GM12874 (cell line): ENCODE results near the gene HOXD12.

Source experiments
- TF ChIP-seq, protein P1 (sequence below): IDR thresholded peaks from 2 replicates; pipeline ENCODE4 v1.5.1; 2011; ENCODE audit warnings: low read depth, mild to moderate bottlenecking, control low read depth, low read length, moderate library complexity; ENCODE audit not compliant: insufficient read depth

HOXD12 gene

GRCh38 chr2:176133389-176133788 is 33.8 kb downstream of the HOXD12 start:
- TF ChIP-seq, protein P1, sequence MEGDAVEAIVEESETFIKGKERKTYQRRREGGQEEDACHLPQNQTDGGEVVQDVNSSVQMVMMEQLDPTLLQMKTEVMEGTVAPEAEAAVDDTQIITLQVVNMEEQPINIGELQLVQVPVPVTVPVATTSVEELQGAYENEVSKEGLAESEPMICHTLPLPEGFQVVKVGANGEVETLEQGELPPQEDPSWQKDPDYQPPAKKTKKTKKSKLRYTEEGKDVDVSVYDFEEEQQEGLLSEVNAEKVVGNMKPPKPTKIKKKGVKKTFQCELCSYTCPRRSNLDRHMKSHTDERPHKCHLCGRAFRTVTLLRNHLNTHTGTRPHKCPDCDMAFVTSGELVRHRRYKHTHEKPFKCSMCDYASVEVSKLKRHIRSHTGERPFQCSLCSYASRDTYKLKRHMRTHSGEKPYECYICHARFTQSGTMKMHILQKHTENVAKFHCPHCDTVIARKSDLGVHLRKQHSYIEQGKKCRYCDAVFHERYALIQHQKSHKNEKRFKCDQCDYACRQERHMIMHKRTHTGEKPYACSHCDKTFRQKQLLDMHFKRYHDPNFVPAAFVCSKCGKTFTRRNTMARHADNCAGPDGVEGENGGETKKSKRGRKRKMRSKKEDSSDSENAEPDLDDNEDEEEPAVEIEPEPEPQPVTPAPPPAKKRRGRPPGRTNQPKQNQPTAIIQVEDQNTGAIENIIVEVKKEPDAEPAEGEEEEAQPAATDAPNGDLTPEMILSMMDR, result no peak

- TF ChIP-seq, protein P1, result no peak
Observed at GRCh38 chr2:176134035-176134434, 34.4 kb downstream of the HOXD12 start.

DNA sequence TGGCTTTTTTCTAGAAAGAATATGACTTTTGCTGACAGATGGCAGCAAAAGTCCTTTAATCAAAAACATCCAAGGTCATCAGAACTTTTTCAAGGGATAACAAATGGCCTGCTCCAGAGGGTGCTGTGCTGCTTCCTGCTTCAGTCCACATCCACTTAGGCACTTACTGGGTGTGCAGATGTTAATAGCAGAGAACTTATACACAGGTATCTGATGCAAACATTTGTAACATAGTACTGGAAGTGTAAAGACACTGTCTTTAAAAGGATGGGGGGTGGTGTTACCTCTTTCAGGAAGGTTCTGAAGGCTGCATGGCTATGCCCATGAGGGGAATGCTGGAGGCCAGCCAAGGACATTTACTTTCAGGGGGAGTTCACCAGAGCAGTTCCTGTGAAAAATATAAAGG is 35.4 kb downstream of the HOXD12 start:
- TF ChIP-seq, protein P1, result no peak

GRCh38 chr2:176136374-176137251 is 37.0 kb downstream of the HOXD12 start:
- TF ChIP-seq, protein P1, result no peak

GRCh38 chr2:176137252-176137580 is 37.6 kb downstream of the HOXD12 start:
- TF ChIP-seq, protein P1, result no peak

- TF ChIP-seq, protein P1, result no peak
Observed at GRCh38 chr2:176137906-176138305, 38.3 kb downstream of the HOXD12 start.

DNA sequence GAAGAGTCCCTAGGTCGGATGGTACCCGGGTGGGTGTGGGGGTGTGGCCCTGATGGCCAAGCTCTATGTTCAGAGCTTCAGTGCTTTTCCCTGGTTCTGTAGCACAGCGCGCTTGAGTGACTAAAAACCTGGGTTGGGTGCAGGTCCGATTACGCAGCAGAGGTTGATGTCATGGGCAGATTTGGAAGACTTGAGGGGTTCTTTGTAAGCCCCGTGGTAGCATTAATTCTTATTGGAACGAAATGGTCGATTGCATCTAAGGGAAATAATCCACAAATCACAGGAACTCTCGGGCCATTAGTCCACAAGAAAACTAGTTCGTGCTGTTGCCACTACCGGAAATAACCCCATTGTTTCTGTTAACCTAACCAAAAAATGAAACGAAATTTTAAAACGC is 38.9 kb downstream of the HOXD12 start:
- TF ChIP-seq, protein P1, result no peak
